H9 (cell line): ENCODE results near the gene POR. TPM values are rescaled to one million over a fixed set of nuclear protein-coding genes. Genes with fewer than 3 reads are reported as not detected.
A peak's percentile ranks its signal among the peaks of the same experiment; 100 is the strongest.

ENCODE experiments used
- DNase-seq: peaks from one replicate; pipeline ENCODE4 v3.0.0-alpha.2; 2017
- H2AFZ ChIP-seq: one replicate; pipeline ENCODE4 v1.6.1; 2013; ENCODE audit warnings: mild to moderate bottlenecking, low read length, control low read depth, moderate library complexity
- H2AK5ac ChIP-seq: 2 replicates; pipeline ENCODE4 v1.6.1; 2013; ENCODE audit warnings: low read length, control low read depth, mixed read lengths; ENCODE audit not compliant: insufficient read length
- H2BK120ac ChIP-seq: one replicate; pipeline ENCODE4 v1.6.1; 2013; ENCODE audit warnings: low read depth, mild to moderate bottlenecking, low read length, control low read depth, inconsistent platforms; ENCODE audit not compliant: poor library complexity, severe bottlenecking
- H2BK12ac ChIP-seq: 2 replicates; pipeline ENCODE4 v1.6.1; 2013; ENCODE audit warnings: low read length, control low read depth, mixed read lengths, low read depth; ENCODE audit not compliant: insufficient read length
- H2BK15ac ChIP-seq: 2 replicates; pipeline ENCODE4 v1.6.1; 2013; ENCODE audit warnings: low read depth, low read length, control low read depth
- H2BK20ac ChIP-seq: one replicate; pipeline ENCODE4 v1.6.1; 2013; ENCODE audit warnings: low read depth, mild to moderate bottlenecking, low read length, control low read depth, inconsistent platforms; ENCODE audit not compliant: poor library complexity, severe bottlenecking
- H2BK5ac ChIP-seq: 2 replicates; pipeline ENCODE4 v1.6.1; 2013; ENCODE audit warnings: low read length, control low read depth, mixed read lengths; ENCODE audit not compliant: insufficient read length
- H3K14ac ChIP-seq: 2 replicates; pipeline ENCODE4 v1.6.1; 2013; ENCODE audit warnings: low read length, control low read depth; ENCODE audit not compliant: insufficient read depth
- H3K18ac ChIP-seq: 2 replicates; pipeline ENCODE4 v1.6.1; 2013; ENCODE audit warnings: low read depth, mild to moderate bottlenecking, mixed read lengths, low read length, control low read depth; ENCODE audit not compliant: insufficient read length
- H3K23ac ChIP-seq: 2 replicates; pipeline ENCODE4 v1.6.1; 2013; ENCODE audit warnings: low read length, control low read depth, mixed read lengths, low read depth; ENCODE audit not compliant: insufficient read length
- H3K23me2 ChIP-seq: 2 replicates; pipeline ENCODE4 v1.6.1; 2013; ENCODE audit warnings: low read depth, mild to moderate bottlenecking, mixed read lengths, low read length, control low read depth; ENCODE audit not compliant: insufficient read length, poor library complexity, severe bottlenecking
- H3K27ac ChIP-seq: 2 replicates; pipeline ENCODE4 v1.5.1; 2013; ENCODE audit warnings: low read length, control low read depth, mixed read lengths, low read depth; ENCODE audit not compliant: insufficient read length
- H3K27me3 ChIP-seq: 2 replicates; pipeline ENCODE4 v1.6.1; 2013; ENCODE audit warnings: low read length, control low read depth, inconsistent platforms; ENCODE audit not compliant: insufficient read depth
- H3K4ac ChIP-seq: 2 replicates; pipeline ENCODE4 v1.6.1; 2013; ENCODE audit warnings: low read depth, mild to moderate bottlenecking, control low read depth, inconsistent platforms, low read length, moderate library complexity
- H3K4me1 ChIP-seq: 2 replicates; pipeline ENCODE4 v1.6.1; 2013; ENCODE audit warnings: low read length, control low read depth, inconsistent platforms; ENCODE audit not compliant: insufficient read depth
- H3K4me2 ChIP-seq: 2 replicates; pipeline ENCODE4 v1.6.1; 2013; ENCODE audit warnings: low read length, control low read depth, mixed read lengths; ENCODE audit not compliant: insufficient read length, insufficient read depth
- H3K56ac ChIP-seq: 2 replicates; pipeline ENCODE4 v1.6.1; 2013; ENCODE audit warnings: low read depth, mild to moderate bottlenecking, mixed read lengths, low read length, control low read depth; ENCODE audit not compliant: insufficient read length
- H3K79me1 ChIP-seq: 2 replicates; pipeline ENCODE4 v1.6.1; 2013; ENCODE audit warnings: low read depth, mild to moderate bottlenecking, moderate library complexity, low read length, control low read depth, inconsistent platforms; ENCODE audit not compliant: insufficient read depth, poor library complexity, severe bottlenecking
- H3K79me2 ChIP-seq: 2 replicates; pipeline ENCODE4 v1.6.1; 2013; ENCODE audit warnings: low read length, control low read depth, inconsistent platforms; ENCODE audit not compliant: insufficient read depth
- H3K9ac ChIP-seq: 2 replicates; pipeline ENCODE4 v1.6.1; 2013; ENCODE audit warnings: low read length, control low read depth, mixed read lengths; ENCODE audit not compliant: insufficient read length; ENCODE audit errors: extremely low read depth
- H3K9me3 ChIP-seq: one replicate; pipeline ENCODE4 v1.6.1; 2013; ENCODE audit warnings: low read depth, low read length, inconsistent platforms; ENCODE audit not compliant: control insufficient read depth
- H3T11ph ChIP-seq: one replicate; pipeline ENCODE4 v1.6.1; 2013; ENCODE audit warnings: mild to moderate bottlenecking, low read length, control low read depth, inconsistent platforms
- H4K20me1 ChIP-seq: one replicate; pipeline ENCODE4 v1.6.1; 2013; ENCODE audit not compliant: control insufficient read depth, insufficient read length, insufficient read depth
- H4K5ac ChIP-seq: 2 replicates; pipeline ENCODE4 v1.6.1; 2013; ENCODE audit warnings: low read depth, mild to moderate bottlenecking, mixed read lengths, low read length, control low read depth; ENCODE audit not compliant: insufficient read length
- H4K8ac ChIP-seq: replicated peaks from 2 replicates; pipeline ENCODE4 v1.6.1; 2013; ENCODE audit warnings: low read length, control low read depth, mixed read lengths, low read depth; ENCODE audit not compliant: insufficient read length
- H4K91ac ChIP-seq: 2 replicates; pipeline ENCODE4 v1.6.1; 2013; ENCODE audit warnings: low read depth, mild to moderate bottlenecking, moderate library complexity, mixed read lengths, low read length, control low read depth; ENCODE audit not compliant: insufficient read length
- H3K27ac Mint-ChIP-seq, 3 experiments: 2 replicates in 2 of 3; 3 replicates in 1 of 3; pipeline ENCODE4 v1.8.0; 2020 to 2021; ENCODE audit warnings: mixed read lengths in 3 of 3, mild to moderate bottlenecking in 1 of 3, moderate library complexity in 1 of 3
- H3K27me3 Mint-ChIP-seq: 2 replicates; pipeline ENCODE4 v1.8.0; 2021; ENCODE audit warnings: low read depth, mild to moderate bottlenecking, moderate library complexity, mixed read lengths
- H3K36me3 Mint-ChIP-seq, 3 experiments: 2 replicates in 2 of 3; 3 replicates in 1 of 3; pipeline ENCODE4 v1.8.0; 2020 to 2021; ENCODE audit warnings: low read depth in 3 of 3, mixed read lengths in 3 of 3; ENCODE audit not compliant: insufficient read depth in 1 of 3
- H3K4me1 Mint-ChIP-seq, 2 experiments: 2 replicates each; pipeline ENCODE4 v1.8.0; 2020; ENCODE audit warnings: mixed read lengths in 2 of 2
- H3K4me3 Mint-ChIP-seq, 2 experiments: 2 replicates in 1 of 2; 3 replicates in 1 of 2; pipeline ENCODE4 v1.8.0; 2020 to 2021; ENCODE audit warnings: mild to moderate bottlenecking in 2 of 2, mixed read lengths in 2 of 2, moderate library complexity in 1 of 2
- H3K9me3 Mint-ChIP-seq, 2 experiments: 2 replicates in 1 of 2; 3 replicates in 1 of 2; pipeline ENCODE4 v1.8.0; 2020; ENCODE audit warnings: mild to moderate bottlenecking in 2 of 2, mixed read lengths in 2 of 2, moderate library complexity in 1 of 2
- CTCF ChIP-seq: fragments of 200-600 bp; sonication (generic); conservative IDR thresholded peaks from 3 replicates; pipeline ENCODE4 v1.8.0; 2021; ENCODE audit warnings: antibody characterized with exemption, mild to moderate bottlenecking
- WGBS: extraction: QIAGEN DNeasy Blood & Tissue Kit; methylation state at CpG from one replicate; pipeline ENCODE4 v1.1.7; 2013; ENCODE audit warnings: missing lambda C conversion rate, low lambda C conversion rate, mixed read lengths; ENCODE audit not compliant: insufficient read length; ENCODE audit errors: extremely low coverage; 5-methylcytosine and 5-hydroxymethylcytosine counted together
- total RNA-seq: library from RNA; stranded (reverse); gene quantifications from 2 replicates; pipeline ENCODE4 v1.2.1, GENCODE V29; 2021

POR gene
- total RNA-seq, 1 experiment from 2014 or later: 128 TPM

- Histone ChIP-seq H2BK12ac (no peak overlapping the region), H2BK5ac (no peak overlapping the region), H4K8ac (no peak overlapping the region), H3K4me1 (peaks cover 8% of the 10 kb centered on the region; the same call in 1 of the 2 replicates), H3K14ac (peak overlapping the region; percentile 8; the same call in 1 of the 2 replicates), H3T11ph (no peak overlapping the region), H3K27ac (no peak overlapping the region), H3K27me3 (no peaks in the 10 kb centered on the region), H4K20me1 (peaks cover 2% of the 10 kb centered on the region), H3K79me2 (no peaks in the 10 kb centered on the region), H3K79me1 (no peaks in the 10 kb centered on the region), H3K18ac (peak overlapping the region; percentile 11), H3K4me2 (no peak overlapping the region), H4K91ac (no peak overlapping the region), H3K9ac (no peak overlapping the region), H2BK120ac (no peak overlapping the region), H4K5ac (no peak overlapping the region), H2BK20ac (no peak overlapping the region), H3K4ac (no peak overlapping the region), H3K9me3 (no peaks in the 10 kb centered on the region), H2AK5ac (no peak overlapping the region), H3K23me2 (peaks cover 6% of the 10 kb centered on the region), H3K23ac (no peak overlapping the region), H3K56ac (no peak overlapping the region), H2BK15ac (no peak overlapping the region), H2AFZ (no peak overlapping the region)
- no peak for TF ChIP-seq CTCF
- peaks cover 22 to 44% of the 10 kb centered on the region in 2 experiments for H3K4me1 Mint-ChIP-seq
- H3K4me3 Mint-ChIP-seq: peak overlapping the region in 1 of 2 experiments; percentile 16; a peak in 1 of 5 replicates
- no peaks in the 10 kb centered on the region; a peak in 1 of 5 replicates for H3K9me3 Mint-ChIP-seq
- peak overlapping the region in 2 of 3 experiments; percentile 25 to 75; a peak in 1 of 7 replicates for H3K27ac Mint-ChIP-seq
- no CpG with 5 or more reads among the region's 31 CpGs for WGBS
- H3K36me3 Mint-ChIP-seq: peaks cover 10 to 24% (median 19%) of the 10 kb centered on the region in 3 experiments
- DNase-seq: no peak
- H3K27me3 Mint-ChIP-seq: no peaks in the 10 kb centered on the region; the same call in 1 of the 2 replicates
Measured at GRCh38 chr7:75988568-75989499, 73.9 kb downstream of the POR start.
